Trophoblast cell (in vitro differentiated cells and primary cell): Measurements from ENCODE around the gene RAD54L.

Experiments used
- DNase-seq, 2 donors: peaks; one replicate each; pipeline ENCODE4 v3.0.0-alpha.2; 2016
- H2AFZ ChIP-seq: 2 replicates; pipeline ENCODE4 v1.6.1; 2013; ENCODE audit warnings: low read length, moderate library complexity, mild to moderate bottlenecking; ENCODE audit not compliant: insufficient read depth, poor library complexity
- H2AK5ac ChIP-seq: 2 replicates; pipeline ENCODE4 v1.6.1; 2013; ENCODE audit warnings: mild to moderate bottlenecking, low read length
- H2BK120ac ChIP-seq: 2 replicates; pipeline ENCODE4 v1.6.1; 2013; ENCODE audit warnings: low read length, mild to moderate bottlenecking, moderate library complexity; ENCODE audit not compliant: insufficient read depth, poor library complexity
- H2BK12ac ChIP-seq: 2 replicates; pipeline ENCODE4 v1.6.1; 2013; ENCODE audit warnings: mild to moderate bottlenecking, low read length, moderate library complexity
- H2BK5ac ChIP-seq: 2 replicates; pipeline ENCODE4 v1.6.1; 2013; ENCODE audit warnings: low read length, low read depth, moderate library complexity, mild to moderate bottlenecking; ENCODE audit not compliant: poor library complexity
- H3K14ac ChIP-seq: 2 replicates; pipeline ENCODE4 v1.6.1; 2013; ENCODE audit warnings: mild to moderate bottlenecking, low read length
- H3K18ac ChIP-seq: 2 replicates; pipeline ENCODE4 v1.6.1; 2013; ENCODE audit warnings: mild to moderate bottlenecking, low read length
- H3K23ac ChIP-seq: 2 replicates; pipeline ENCODE4 v1.6.1; 2013; ENCODE audit warnings: low read length
- H3K27ac ChIP-seq: 2 replicates; pipeline ENCODE4 v1.5.1; 2013; ENCODE audit warnings: low read depth, mild to moderate bottlenecking, inconsistent platforms, low read length, moderate library complexity
- H3K27me3 ChIP-seq: 2 replicates; pipeline ENCODE4 v1.6.1; 2013; ENCODE audit warnings: inconsistent platforms, mild to moderate bottlenecking, low read length, moderate library complexity; ENCODE audit not compliant: insufficient read depth
- H3K36me3 ChIP-seq, 2 experiments: 1 replicate in 1 of 2; 2 replicates in 1 of 2; pipeline ENCODE4 v1.6.1; 2013; ENCODE audit warnings: low read length in 2 of 2, mild to moderate bottlenecking in 2 of 2, moderate library complexity in 1 of 2; ENCODE audit not compliant: insufficient read depth in 2 of 2, control insufficient read depth in 1 of 2
- H3K4ac ChIP-seq: 2 replicates; pipeline ENCODE4 v1.6.1; 2013; ENCODE audit warnings: low read depth, mild to moderate bottlenecking, low read length, moderate library complexity
- H3K4me1 ChIP-seq, 2 experiments: 1 replicate in 1 of 2; 2 replicates in 1 of 2; pipeline ENCODE4 v1.6.1; 2013; ENCODE audit warnings: low read length in 2 of 2, mild to moderate bottlenecking in 2 of 2, moderate library complexity in 1 of 2; ENCODE audit not compliant: insufficient read depth in 2 of 2, control insufficient read depth in 1 of 2
- H3K4me2 ChIP-seq: 2 replicates; pipeline ENCODE4 v1.6.1; 2013; ENCODE audit warnings: inconsistent platforms, mild to moderate bottlenecking, low read length, moderate library complexity
- H3K4me3 ChIP-seq: 2 replicates; pipeline ENCODE4 v1.5.1; 2013; ENCODE audit warnings: mild to moderate bottlenecking, low read depth, low read length, inconsistent platforms
- H3K79me1 ChIP-seq: one replicate; pipeline ENCODE4 v1.6.1; 2013; ENCODE audit warnings: low read length
- H3K79me2 ChIP-seq: 2 replicates; pipeline ENCODE4 v1.6.1; 2013; ENCODE audit warnings: low read length, mild to moderate bottlenecking; ENCODE audit not compliant: control insufficient read depth, insufficient read depth, poor library complexity
- H3K9ac ChIP-seq: 2 replicates; pipeline ENCODE4 v1.6.1; 2013; ENCODE audit warnings: mild to moderate bottlenecking, low read length
- H3K9me3 ChIP-seq: 2 replicates; pipeline ENCODE4 v1.6.1; 2013; ENCODE audit warnings: low read depth, mild to moderate bottlenecking, control low read depth, inconsistent platforms, low read length; ENCODE audit not compliant: insufficient read depth
- H4K12ac ChIP-seq: 2 replicates; pipeline ENCODE4 v1.6.1; 2013; ENCODE audit warnings: low read depth, mild to moderate bottlenecking, low read length, moderate library complexity
- H4K8ac ChIP-seq: 2 replicates; pipeline ENCODE4 v1.6.1; 2013; ENCODE audit warnings: low read depth, mild to moderate bottlenecking, low read length, moderate library complexity
- H4K91ac ChIP-seq: one replicate; pipeline ENCODE4 v1.6.1; 2013; ENCODE audit warnings: low read depth, mild to moderate bottlenecking, low read length, moderate library complexity
- WGBS: extraction: QIAGEN DNeasy Blood & Tissue Kit; methylation state at CpG from one replicate; pipeline ENCODE4 v1.1.7; 2013; ENCODE audit warnings: missing lambda C conversion rate; ENCODE audit not compliant: insufficient read length, insufficient coverage; ENCODE audit errors: extremely low coverage; 5-methylcytosine and 5-hydroxymethylcytosine counted together

RAD54L gene

DNA sequence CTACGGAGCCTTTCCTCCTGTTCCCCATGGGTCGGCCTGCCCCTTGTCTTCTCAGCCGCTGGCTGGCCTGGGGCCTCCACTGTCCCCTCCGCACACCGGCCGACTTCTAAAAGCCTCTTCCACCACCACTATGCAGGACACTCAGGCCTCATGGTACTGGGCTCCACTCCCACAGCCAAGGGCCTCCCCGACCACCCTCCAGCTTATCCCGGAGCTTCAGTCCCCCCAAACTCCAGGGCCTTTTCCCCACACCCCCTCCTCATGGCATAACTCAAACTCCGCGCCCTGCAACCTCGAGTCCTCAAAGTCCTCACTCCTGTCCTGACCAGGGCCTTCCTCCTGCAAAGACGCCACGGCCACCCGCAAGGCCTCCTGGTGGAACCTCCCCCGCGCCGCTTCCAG, 53.8 kb downstream of the RAD54L start:
- Histone ChIP-seq H4K8ac (peak overlapping the region; percentile 80), H3K9me3 (no peaks in the 10 kb centered on the region), H3K27ac (peak overlapping the region; percentile 95), H3K36me3 (peaks cover 0 to 8% of the 10 kb centered on the region in 2 experiments), H2BK120ac (peak overlapping the region; percentile 69), H3K4me1 (peaks cover 8 to 21% of the 10 kb centered on the region in 2 experiments), H3K27me3 (no peaks in the 10 kb centered on the region), H2BK5ac (peak overlapping the region; percentile 52), H3K4me2 (peak overlapping the region; percentile 66), H2AFZ (peak overlapping the region; percentile 61), H3K79me2 (peaks cover 47% of the 10 kb centered on the region), H3K14ac (peak overlapping the region; percentile 95), H2AK5ac (peak overlapping the region; percentile 91), H3K79me1 (peaks cover 22% of the 10 kb centered on the region), H2BK12ac (no peak overlapping the region), H3K9ac (peak overlapping the region; percentile 89), H3K4ac (peak overlapping the region; percentile 99), H3K23ac (no peak overlapping the region), H3K18ac (peak overlapping the region; percentile 90), H3K4me3 (peak overlapping the region; percentile 95), H4K12ac (peak overlapping the region; percentile 93), H4K91ac (peak overlapping the region; percentile 88)
- no peak for DNase-seq
- WGBS = no CpG with 5 or more reads among the region's 17 CpGs

DNA sequence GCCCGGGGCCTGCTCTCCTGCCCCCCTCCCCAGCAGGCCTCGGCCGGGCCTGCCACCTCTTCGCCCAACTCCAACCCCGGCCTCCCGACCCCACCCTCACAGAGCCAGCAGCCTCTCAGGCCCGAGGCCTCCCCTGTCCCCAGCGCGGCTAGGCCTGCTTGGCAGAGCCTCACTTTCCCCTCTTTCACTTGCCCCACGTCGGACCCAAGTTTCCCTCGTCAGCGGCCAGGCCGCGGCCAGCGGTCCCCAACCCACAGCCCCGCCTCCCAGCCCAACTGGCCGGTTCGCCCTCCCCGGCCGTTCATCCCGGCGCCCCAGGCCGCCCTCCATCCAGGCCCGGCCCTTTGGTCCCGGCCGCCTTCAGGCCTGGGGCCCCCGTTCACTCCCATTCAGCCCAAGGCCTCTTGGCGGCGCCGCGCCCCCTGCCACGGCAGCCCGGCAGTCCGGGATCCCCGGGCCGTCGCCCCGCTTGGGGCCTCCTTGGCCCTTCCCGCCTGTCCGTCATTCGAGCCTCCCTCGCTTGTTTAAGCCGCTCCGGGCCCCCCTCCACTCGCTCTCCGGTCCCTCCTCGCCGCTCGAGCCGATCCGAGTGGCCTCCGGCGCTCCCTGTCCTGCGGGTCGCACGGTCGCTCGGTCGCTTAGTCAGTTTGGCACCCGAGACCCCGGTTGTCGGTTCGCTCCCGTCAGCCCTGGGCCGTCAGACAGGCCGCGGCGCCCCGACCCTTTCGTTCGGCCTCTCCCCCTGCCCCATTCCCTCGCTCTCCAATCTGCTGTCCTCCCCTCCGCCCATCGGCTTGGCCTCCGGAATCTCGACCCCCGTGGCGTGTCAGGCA, 54.5 kb downstream of the RAD54L start:
- Histone ChIP-seq H3K4me2 (peak overlapping the region; percentile 66), H3K36me3 (peaks cover 2 to 6% of the 10 kb centered on the region in 2 experiments), H3K9ac (peak overlapping the region; percentile 89), H3K27me3 (no peaks in the 10 kb centered on the region), H3K4me1 (peaks cover 8 to 23% of the 10 kb centered on the region in 2 experiments), H3K18ac (peak overlapping the region; percentile 90), H2AFZ (peak overlapping the region; percentile 38), H3K9me3 (no peaks in the 10 kb centered on the region), H3K4me3 (peak overlapping the region; percentile 95), H3K79me1 (peaks cover 22% of the 10 kb centered on the region), H4K91ac (peak overlapping the region; percentile 88), H2BK12ac (no peak overlapping the region), H4K12ac (peak overlapping the region; percentile 93), H2AK5ac (peak overlapping the region; percentile 91), H2BK120ac (peak overlapping the region; percentile 69), H2BK5ac (peak overlapping the region; percentile 79), H4K8ac (peak overlapping the region; percentile 80), H3K23ac (no peak overlapping the region), H3K79me2 (peaks cover 49% of the 10 kb centered on the region), H3K14ac (peak overlapping the region; percentile 95), H3K4ac (peak overlapping the region; percentile 99), H3K27ac (peak overlapping the region; percentile 95)
- WGBS = no CpG with 5 or more reads among the region's 79 CpGs
- peak; percentile 17 to 42 for DNase-seq

- Histone ChIP-seq H3K9me3 (no peaks in the 10 kb centered on the region), H3K4me1 (peaks cover 8 to 23% of the 10 kb centered on the region in 2 experiments), H3K79me1 (peaks cover 22% of the 10 kb centered on the region), H3K36me3 (peaks cover under 1 to 4% of the 10 kb centered on the region in 2 experiments), H2BK5ac (peak overlapping the region; percentile 79), H2AFZ (peak overlapping the region; percentile 38), H2BK12ac (no peak overlapping the region), H3K4ac (peak overlapping the region; percentile 99), H4K12ac (peak overlapping the region; percentile 93), H3K27ac (peak overlapping the region; percentile 95), H2BK120ac (peak overlapping the region; percentile 69), H3K18ac (peak overlapping the region; percentile 90), H2AK5ac (peak overlapping the region; percentile 83), H3K4me3 (peak overlapping the region; percentile 95), H3K9ac (peak overlapping the region; percentile 89), H4K8ac (peak overlapping the region; percentile 80), H3K27me3 (no peaks in the 10 kb centered on the region), H3K23ac (no peak overlapping the region), H3K4me2 (peak overlapping the region; percentile 66), H4K91ac (peak overlapping the region; percentile 88), H3K79me2 (peaks cover 49% of the 10 kb centered on the region), H3K14ac (peak overlapping the region; percentile 95)
- no CpG with 5 or more reads among the region's 32 CpGs for WGBS
- peak; percentile 19 to 50 for DNase-seq
Measured at GRCh38 chr1:46302641-46303037, 55.1 kb downstream of the RAD54L start.

DNA sequence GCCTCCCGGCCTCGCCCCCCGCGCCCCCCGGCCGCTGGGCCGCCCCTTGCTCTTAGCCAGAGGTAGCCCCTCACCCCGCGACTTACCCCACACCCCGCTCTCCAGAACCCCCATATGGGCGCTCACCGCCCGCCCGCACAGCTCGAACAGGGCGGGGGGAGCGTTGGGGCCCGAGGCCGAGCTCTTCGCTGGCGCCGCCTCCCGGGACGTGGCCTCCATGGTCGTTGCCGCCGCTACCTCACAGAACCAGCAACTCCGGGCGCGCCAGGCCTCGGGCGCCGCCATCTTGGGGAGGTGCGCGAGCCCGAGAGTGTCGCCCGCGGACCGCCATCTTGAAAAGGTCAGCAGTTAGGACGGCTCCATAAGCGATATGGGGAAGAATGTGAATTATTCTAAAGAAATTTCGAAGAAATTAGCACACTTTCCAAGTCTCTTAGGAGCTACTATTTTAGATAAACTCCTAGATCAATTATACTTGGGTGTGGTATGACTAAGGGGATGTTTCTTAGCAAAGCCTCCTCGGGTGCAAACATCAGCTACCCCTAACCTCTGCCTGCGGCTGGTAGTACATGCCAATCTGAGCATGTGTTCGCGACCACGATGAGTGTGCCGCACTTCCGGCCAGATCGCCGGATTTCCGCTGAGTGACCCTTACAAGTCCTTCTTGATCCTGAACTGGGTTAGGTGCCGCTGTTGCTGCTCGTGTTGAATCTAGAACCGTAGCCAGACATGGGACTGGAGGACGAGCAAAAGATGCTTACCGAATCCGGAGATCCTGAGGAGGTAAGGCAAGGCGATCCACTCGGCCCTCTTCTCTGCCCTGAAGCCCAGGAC, 55.7 kb downstream of the RAD54L start, which contains the start of the genes LRRC41 and UQCRH:
LRRC41 (minus strand) TSS at position 579 of the 834 bp plus-strand sequence; CDS start at position 285, 294 bp downstream.
UQCRH (plus strand) TSS at position 661 of the 834 bp plus-strand sequence; CDS start at position 730, 69 bp downstream.
- WGBS = no CpG with 5 or more reads among the region's 61 CpGs
- DNase-seq = peak; percentile 96 to 99
- Histone ChIP-seq H2BK120ac (peak within 1 kb of the TSS; percentile 69), H4K91ac (peak within 1 kb of the TSS; percentile 88), H3K4me3 (peak within 1 kb of the TSS; percentile 95), H2BK12ac (no peak within 1 kb of the TSS), H3K9me3 (no peaks in the 10 kb centered on the region), H3K27ac (peak within 1 kb of the TSS; percentile 95), H3K4ac (peak within 1 kb of the TSS; percentile 99), H4K12ac (peak within 1 kb of the TSS; percentile 93), H3K23ac (no peak within 1 kb of the TSS), H2AK5ac (peak within 1 kb of the TSS; percentile 83), H3K9ac (peak within 1 kb of the TSS; percentile 89), H3K4me1 (peaks cover 8 to 23% of the 10 kb centered on the region in 2 experiments), H3K79me1 (peaks cover 22% of the 10 kb centered on the region), H3K79me2 (peaks cover 49% of the 10 kb centered on the region), H2BK5ac (peak within 1 kb of the TSS; percentile 79), H4K8ac (peak within 1 kb of the TSS; percentile 80), H3K36me3 (peaks cover 0 to 4% of the 10 kb centered on the region in 2 experiments), H3K27me3 (no peaks in the 10 kb centered on the region), H3K4me2 (peak within 1 kb of the TSS; percentile 66), H3K18ac (peak within 1 kb of the TSS; percentile 90), H2AFZ (peak within 1 kb of the TSS; percentile 50), H3K14ac (peak within 1 kb of the TSS; percentile 95)
